ENCODE measurements around the gene ANGPTL8.
A peak's percentile ranks its signal among the peaks of the same experiment; 100 is the strongest.

The ANGPTL8 gene

GRCh38 chr19:11268783-11269267 lies 29.4 kb downstream of the ANGPTL8 start:
- no peaks in the 10 kb centered on the region for H3K9me3 Mint-ChIP-seq
- no peak for DNase-seq
- H3K27ac Mint-ChIP-seq = peak overlapping the region; percentile 95
- H3K4me1 Mint-ChIP-seq = peaks cover 31% of the 10 kb centered on the region
- peaks cover 19% of the 10 kb centered on the region for H3K27me3 Mint-ChIP-seq (ENCODE audit: low read depth, poor library complexity)
- no peaks in the 10 kb centered on the region for H3K36me3 Mint-ChIP-seq (ENCODE audit: low read depth)
- TF ChIP-seq, protein P1, sequence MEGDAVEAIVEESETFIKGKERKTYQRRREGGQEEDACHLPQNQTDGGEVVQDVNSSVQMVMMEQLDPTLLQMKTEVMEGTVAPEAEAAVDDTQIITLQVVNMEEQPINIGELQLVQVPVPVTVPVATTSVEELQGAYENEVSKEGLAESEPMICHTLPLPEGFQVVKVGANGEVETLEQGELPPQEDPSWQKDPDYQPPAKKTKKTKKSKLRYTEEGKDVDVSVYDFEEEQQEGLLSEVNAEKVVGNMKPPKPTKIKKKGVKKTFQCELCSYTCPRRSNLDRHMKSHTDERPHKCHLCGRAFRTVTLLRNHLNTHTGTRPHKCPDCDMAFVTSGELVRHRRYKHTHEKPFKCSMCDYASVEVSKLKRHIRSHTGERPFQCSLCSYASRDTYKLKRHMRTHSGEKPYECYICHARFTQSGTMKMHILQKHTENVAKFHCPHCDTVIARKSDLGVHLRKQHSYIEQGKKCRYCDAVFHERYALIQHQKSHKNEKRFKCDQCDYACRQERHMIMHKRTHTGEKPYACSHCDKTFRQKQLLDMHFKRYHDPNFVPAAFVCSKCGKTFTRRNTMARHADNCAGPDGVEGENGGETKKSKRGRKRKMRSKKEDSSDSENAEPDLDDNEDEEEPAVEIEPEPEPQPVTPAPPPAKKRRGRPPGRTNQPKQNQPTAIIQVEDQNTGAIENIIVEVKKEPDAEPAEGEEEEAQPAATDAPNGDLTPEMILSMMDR (IDR thresholded peaks at IDR 0.05) = no peak
- no peak overlapping the region for H3K4me3 Mint-ChIP-seq

DNA sequence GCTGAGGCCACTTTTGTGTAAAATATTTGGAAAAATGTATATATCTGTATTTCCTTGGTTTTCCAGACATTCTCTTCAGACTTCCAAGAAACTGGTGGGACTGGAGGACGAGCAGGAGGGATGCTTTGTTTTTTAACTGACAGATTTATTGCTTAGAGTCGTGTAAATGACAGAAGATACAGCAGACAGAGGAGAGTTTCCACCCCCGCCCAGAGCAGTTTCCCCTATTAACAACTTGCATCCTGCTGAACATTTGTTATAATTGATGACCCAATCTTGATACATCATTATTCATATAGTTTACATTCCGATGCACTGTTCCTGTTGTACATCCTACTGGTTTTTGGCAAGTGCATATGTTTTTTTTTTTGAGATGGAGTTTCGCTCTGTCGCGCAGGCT lies 30.0 kb downstream of the ANGPTL8 start:
- Mint-ChIP-seq H3K36me3 (ENCODE audit: low read depth) (no peaks in the 10 kb centered on the region), H3K4me3 (no peak overlapping the region), H3K27ac (peak overlapping the region; percentile 95), H3K9me3 (no peaks in the 10 kb centered on the region), H3K27me3 (ENCODE audit: low read depth, poor library complexity) (peaks cover 19% of the 10 kb centered on the region), H3K4me1 (peaks cover 29% of the 10 kb centered on the region)
- TF ChIP-seq, protein P1 (IDR thresholded peaks at IDR 0.05) = no peak
- no peak for DNase-seq

DNA sequence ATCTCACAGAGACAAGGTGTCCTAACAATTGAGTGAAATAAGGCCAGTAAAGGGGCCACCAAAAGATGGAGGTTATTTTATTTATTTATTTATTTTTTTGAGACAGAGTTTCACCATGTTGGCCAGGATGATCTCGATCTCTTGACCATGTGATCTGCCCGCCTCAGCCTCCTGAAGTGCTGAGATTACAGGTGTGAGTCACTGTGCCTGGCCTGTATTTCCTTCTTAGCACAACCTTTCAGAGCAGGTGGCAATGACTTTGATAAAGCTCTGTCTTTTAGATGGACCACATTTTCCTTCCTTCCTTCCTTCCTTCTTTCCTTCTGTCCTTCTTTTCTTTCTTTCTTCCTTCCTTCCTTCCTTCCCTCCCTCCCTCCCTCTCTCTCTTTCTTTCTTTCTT lies 33.9 kb downstream of the ANGPTL8 start:
- DNase-seq = no peak
- Mint-ChIP-seq H3K9me3 (peaks cover 18% of the 10 kb centered on the region), H3K27ac (no peak overlapping the region), H3K4me3 (no peak overlapping the region), H3K36me3 (ENCODE audit: low read depth) (no peaks in the 10 kb centered on the region), H3K4me1 (peaks cover 19% of the 10 kb centered on the region), H3K27me3 (ENCODE audit: low read depth, poor library complexity) (peaks cover 9% of the 10 kb centered on the region)
- TF ChIP-seq, protein P1 (IDR thresholded peaks at IDR 0.05) = no peak

- DNase-seq = no peak
- Mint-ChIP-seq H3K36me3 (ENCODE audit: low read depth) (no peaks in the 10 kb centered on the region), H3K27me3 (ENCODE audit: low read depth, poor library complexity) (peaks cover 9% of the 10 kb centered on the region), H3K4me1 (peaks cover 13% of the 10 kb centered on the region), H3K9me3 (peaks cover 23% of the 10 kb centered on the region), H3K27ac (no peak overlapping the region), H3K4me3 (no peak overlapping the region)
- TF ChIP-seq, protein P1 (IDR thresholded peaks at IDR 0.05) = no peak
These were observed 34.6 kb downstream of the ANGPTL8 start for GRCh38 chr19:11273989-11274388.

DNA sequence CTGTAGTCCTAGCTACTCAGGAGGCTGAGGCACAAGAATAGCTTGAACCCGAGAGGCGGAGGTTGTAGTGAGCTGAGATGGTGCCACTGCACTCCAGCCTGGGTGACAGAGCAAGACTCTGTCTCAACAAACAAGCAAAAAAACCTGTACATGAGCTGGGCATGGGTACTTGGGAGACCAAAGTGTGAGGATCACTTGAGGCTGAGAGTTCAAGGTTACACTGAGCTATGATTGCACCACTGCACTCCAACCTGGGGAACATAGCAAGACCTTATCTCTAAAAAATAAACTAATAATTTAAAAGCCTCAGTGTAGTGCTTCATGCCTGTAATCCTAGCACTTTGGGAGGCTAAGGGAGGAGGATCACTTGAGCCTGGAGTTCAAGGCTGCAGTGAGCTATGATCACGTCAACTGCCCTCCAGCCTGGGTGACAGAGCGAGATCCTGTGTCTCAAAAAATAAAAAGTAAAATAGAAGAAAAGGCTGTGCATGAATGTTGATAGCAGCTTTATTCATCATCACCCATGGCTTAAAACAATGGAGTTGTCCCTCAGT lies 35.2 kb downstream of the ANGPTL8 start:
- TF ChIP-seq, protein P1 (IDR thresholded peaks at IDR 0.05) = no peak
- no peak for DNase-seq
- Mint-ChIP-seq H3K27me3 (ENCODE audit: low read depth, poor library complexity) (peaks cover 9% of the 10 kb centered on the region), H3K4me3 (no peak overlapping the region), H3K9me3 (peaks cover 28% of the 10 kb centered on the region), H3K36me3 (ENCODE audit: low read depth) (no peaks in the 10 kb centered on the region), H3K4me1 (peaks cover 7% of the 10 kb centered on the region), H3K27ac (no peak overlapping the region)

- Mint-ChIP-seq H3K4me1 (peaks cover 5% of the 10 kb centered on the region), H3K27ac (no peak overlapping the region), H3K36me3 (ENCODE audit: low read depth) (no peaks in the 10 kb centered on the region), H3K27me3 (ENCODE audit: low read depth, poor library complexity) (no peaks in the 10 kb centered on the region), H3K9me3 (peaks cover 31% of the 10 kb centered on the region), H3K4me3 (no peak overlapping the region)
- TF ChIP-seq, protein P1 (IDR thresholded peaks at IDR 0.05) = no peak
- DNase-seq = no peak
These were observed 39.3 kb downstream of the ANGPTL8 start for GRCh38 chr19:11278670-11279069.

Data from nephron progenitor cell (in vitro differentiated cells).